ENCODE measurements around the gene STIMATE. TPM values are rescaled to one million over a fixed set of nuclear protein-coding genes. Genes with fewer than 3 reads are reported as not detected.

STIMATE gene
- total and polyA plus RNA-seq, 10 of the 15 experiments (the other 5 are each of a cell fraction or from before 2014, with no cell fraction given), result 0.24 to 24.1 (median 15.4) TPM

DNA sequence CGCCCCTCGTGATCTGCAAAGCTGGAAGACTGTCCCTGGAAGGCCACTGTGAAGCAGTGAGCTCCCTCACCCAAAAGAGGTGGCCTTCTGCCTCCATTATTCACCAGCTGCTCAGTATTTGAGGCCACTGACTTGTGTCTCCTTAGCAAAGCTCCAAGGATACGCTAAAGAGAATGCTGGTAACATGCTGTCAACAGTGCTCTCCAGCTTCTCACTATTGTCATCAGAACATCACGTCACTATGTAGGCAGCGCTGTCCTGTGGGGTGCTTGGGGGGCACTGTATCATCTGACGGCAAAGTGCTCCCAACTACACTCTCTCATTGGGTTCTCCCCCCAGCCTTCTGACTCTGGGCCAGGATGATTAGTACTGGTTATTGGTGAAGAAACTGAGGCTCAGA, 81.1 kb downstream of the STIMATE start:
- H2AFZ ChIP-seq (ENCODE audit: control insufficient read depth, low read depth, low read length), result no peak overlapping the region
- no peak for ATAC-seq
- H3K27me3 ChIP-seq (replicated peaks in 1 of 2; ENCODE audit: control insufficient read depth in 2 of 2, insufficient read depth in 2 of 2, low read length in 1 of 2), result no peaks in the 10 kb centered on the region
- intact Hi-C loops (cut with micrococcal nuclease; ENCODE audit: unreplicated experiment) (no loop called here), in situ Hi-C loops (cut with MboI) (no loop called here)
- no peaks in the 10 kb centered on the region for H3K9me3 ChIP-seq (replicated peaks; ENCODE audit: control insufficient read depth, insufficient read depth, low read length)
- no peak for FAIRE-seq
- no peak overlapping the region for H3K9ac ChIP-seq (ENCODE audit: control insufficient read depth, insufficient read depth, low read length)
- H3K4me2 ChIP-seq (ENCODE audit: control insufficient read depth, insufficient read depth), result no peak overlapping the region
- ChIA-PET RAD21 (ENCODE audit: unreplicated experiment) (no interaction called here), CTCF (interaction anchor here (0.9 to 1.0 kb wide), 2 partner anchors 10 to 29 kb away, joined by 3 to 4 read pairs; no protein-coding TSS in a partner anchor), SMC1A (ENCODE audit: uncharacterized antibody, unreplicated experiment) (no interaction called here), POLR2A (no interaction called here)
- DNase-seq (ENCODE audit: low read depth, low spot score), result no peak
- H3K4me1 ChIP-seq (ENCODE audit: control insufficient read depth, insufficient read depth, low read length), result no peaks in the 10 kb centered on the region
- 51% methylated on average over 6 of the region's 6 CpGs for WGBS (ENCODE audit: insufficient coverage, insufficient replicate concordance, low lambda C conversion rate, missing lambda C conversion rate)
- no peaks in the 10 kb centered on the region for H4K20me1 ChIP-seq (ENCODE audit: control insufficient read depth, insufficient read depth)
- no TSS peak for BruUV-seq (replicated peaks)
- no peaks in the 10 kb centered on the region for H3K36me3 ChIP-seq (ENCODE audit: control insufficient read depth in 2 of 2, insufficient read depth in 2 of 2, low read length in 1 of 2)
- H3K79me2 ChIP-seq (ENCODE audit: control insufficient read depth, insufficient read depth, low read length), result no peaks in the 10 kb centered on the region
- H3K27ac ChIP-seq (ENCODE audit: control insufficient read depth, insufficient read depth), result no peak overlapping the region
- TF ChIP-seq HDAC2 (IDR thresholded peaks at IDR 0.05), result no peak
- no peak for TF ChIP-seq TCF12 (IDR thresholded peaks at IDR 0.05; ENCODE audit: low read depth, low read length)
- no peak for TF ChIP-seq FOXK2 (IDR thresholded peaks at IDR 0.05)
- TF ChIP-seq STAT1 (conservative IDR thresholded peaks at IDR 0.05), result no peak
- TF ChIP-seq EED (IDR thresholded peaks at IDR 0.05; ENCODE audit: low read depth), result no peak
- no peak overlapping the region for H3K4me3 ChIP-seq

DNA sequence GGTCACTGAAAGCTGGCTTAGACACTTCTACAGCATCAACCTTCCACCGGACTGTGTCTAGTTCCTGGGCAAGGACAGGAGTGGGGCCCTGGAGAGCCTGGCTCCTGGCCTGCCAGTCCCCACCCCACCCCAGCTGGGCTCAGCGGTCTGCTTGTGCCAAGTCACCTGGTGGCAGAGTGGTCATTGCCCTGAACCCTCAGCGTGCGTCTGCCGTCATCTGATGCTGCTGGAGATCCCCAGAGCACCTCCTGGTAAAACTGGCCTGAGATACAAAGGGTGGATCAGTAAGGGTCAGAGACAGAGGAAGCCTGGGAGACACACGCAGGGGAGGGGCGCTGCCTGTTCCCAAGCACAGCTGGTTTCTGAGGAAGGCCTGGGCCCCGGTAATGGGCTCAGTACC, 83.5 kb downstream of the STIMATE start:
- no TSS peak for BruUV-seq (replicated peaks)
- H3K4me2 ChIP-seq (ENCODE audit: control insufficient read depth, insufficient read depth), result no peak overlapping the region
- H4K20me1 ChIP-seq (ENCODE audit: control insufficient read depth, insufficient read depth), result no peaks in the 10 kb centered on the region
- no peaks in the 10 kb centered on the region for H3K4me1 ChIP-seq (ENCODE audit: control insufficient read depth, insufficient read depth, low read length)
- CTCF ChIA-PET, result no interaction called here
- no peak overlapping the region for H3K4me3 ChIP-seq
- H3K79me2 ChIP-seq (ENCODE audit: control insufficient read depth, insufficient read depth, low read length), result no peaks in the 10 kb centered on the region
- intact Hi-C loops (cut with micrococcal nuclease; ENCODE audit: unreplicated experiment) (no loop called here), in situ Hi-C loops (cut with MboI) (no loop called here)
- SMC1A ChIA-PET (ENCODE audit: uncharacterized antibody, unreplicated experiment), result no interaction called here
- H3K9me3 ChIP-seq (replicated peaks; ENCODE audit: control insufficient read depth, insufficient read depth, low read length), result no peaks in the 10 kb centered on the region
- RAD21 ChIA-PET (ENCODE audit: unreplicated experiment), result no interaction called here
- 74% methylated on average over 8 of the region's 8 CpGs for WGBS (ENCODE audit: insufficient coverage, insufficient replicate concordance, low lambda C conversion rate, missing lambda C conversion rate)
- POLR2A ChIA-PET, result no interaction called here
- H2AFZ ChIP-seq (ENCODE audit: control insufficient read depth, low read depth, low read length), result no peak overlapping the region
- DNase-seq (ENCODE audit: low read depth, low spot score), result no peak
- H3K27me3 ChIP-seq (replicated peaks in 1 of 2; ENCODE audit: control insufficient read depth in 2 of 2, insufficient read depth in 2 of 2, low read length in 1 of 2), result no peaks in the 10 kb centered on the region
- no peak overlapping the region for H3K9ac ChIP-seq (ENCODE audit: control insufficient read depth, insufficient read depth, low read length)
- FAIRE-seq, result no peak
- H3K36me3 ChIP-seq (ENCODE audit: control insufficient read depth in 2 of 2, insufficient read depth in 2 of 2, low read length in 1 of 2), result no peaks in the 10 kb centered on the region
- no peak overlapping the region for H3K27ac ChIP-seq (ENCODE audit: control insufficient read depth, insufficient read depth)
- no peak for ATAC-seq
- TF ChIP-seq EZH2 (IDR thresholded peaks at IDR 0.05; ENCODE audit: borderline replicate concordance, control insufficient read depth, low read depth, low read length), result no peak
- TF ChIP-seq MYB (IDR thresholded peaks at IDR 0.05; ENCODE audit: borderline replicate concordance, low read depth, low read length), result no peak
- TF ChIP-seq BHLHE40 (IDR thresholded peaks at IDR 0.05; ENCODE audit: borderline replicate concordance in 1 of 2, low read depth in 2 of 2, low read length in 1 of 2), result no peak
- no peak for TF ChIP-seq BRCA1 (IDR thresholded peaks at IDR 0.05; ENCODE audit: low read depth, low read length)
- TF ChIP-seq, protein P1, sequence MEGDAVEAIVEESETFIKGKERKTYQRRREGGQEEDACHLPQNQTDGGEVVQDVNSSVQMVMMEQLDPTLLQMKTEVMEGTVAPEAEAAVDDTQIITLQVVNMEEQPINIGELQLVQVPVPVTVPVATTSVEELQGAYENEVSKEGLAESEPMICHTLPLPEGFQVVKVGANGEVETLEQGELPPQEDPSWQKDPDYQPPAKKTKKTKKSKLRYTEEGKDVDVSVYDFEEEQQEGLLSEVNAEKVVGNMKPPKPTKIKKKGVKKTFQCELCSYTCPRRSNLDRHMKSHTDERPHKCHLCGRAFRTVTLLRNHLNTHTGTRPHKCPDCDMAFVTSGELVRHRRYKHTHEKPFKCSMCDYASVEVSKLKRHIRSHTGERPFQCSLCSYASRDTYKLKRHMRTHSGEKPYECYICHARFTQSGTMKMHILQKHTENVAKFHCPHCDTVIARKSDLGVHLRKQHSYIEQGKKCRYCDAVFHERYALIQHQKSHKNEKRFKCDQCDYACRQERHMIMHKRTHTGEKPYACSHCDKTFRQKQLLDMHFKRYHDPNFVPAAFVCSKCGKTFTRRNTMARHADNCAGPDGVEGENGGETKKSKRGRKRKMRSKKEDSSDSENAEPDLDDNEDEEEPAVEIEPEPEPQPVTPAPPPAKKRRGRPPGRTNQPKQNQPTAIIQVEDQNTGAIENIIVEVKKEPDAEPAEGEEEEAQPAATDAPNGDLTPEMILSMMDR (IDR thresholded peaks at IDR 0.05 in 2 of 3, conservative IDR thresholded peaks at IDR 0.05 in 1 of 3; ENCODE audit: control insufficient read depth in 2 of 3, extremely low read depth in 1 of 3, insufficient read depth in 1 of 3, low read depth in 3 of 3, low read length in 3 of 3), result no peak
- no peak for TF ChIP-seq RAD21 (IDR thresholded peaks at IDR 0.05; ENCODE audit: insufficient read depth, low read depth, low read length)
- no peak for TF ChIP-seq POLR2AphosphoS2 (IDR thresholded peaks at IDR 0.05; ENCODE audit: low read depth, low read length)
- no peak for TF ChIP-seq EP300 (IDR thresholded peaks at IDR 0.05; ENCODE audit: borderline replicate concordance in 1 of 2, control insufficient read depth in 1 of 2, low read depth in 2 of 2, low read length in 2 of 2)

Measured in GM12878 (cell line).